H1 (cell line): ENCODE results near the gene TCEAL7. TPM values are rescaled to one million over a fixed set of nuclear protein-coding genes. Genes with fewer than 3 reads are reported as not detected.

ENCODE experiments used
- CTCF ChIA-PET: fragments of 300-600 bp; sonication (Branson Sonifier 250); formaldehyde crosslinking; loops from one replicate; lab custom pipeline; 2021; ENCODE audit not compliant: partially characterized antibody; lab: Charles Lee
- POLR2A ChIA-PET: fragments of 300-600 bp; sonication (Branson Sonifier 250); formaldehyde crosslinking; loops from one replicate; lab custom pipeline; 2021; ENCODE audit warnings: inconsistent platforms; ENCODE audit not compliant: partially characterized antibody; lab: Charles Lee
- DNase-seq, 2 experiments: peaks; one replicate each; pipeline versions ENCODE4 v3.0.0 to v3.0.0-alpha.2; 2010 to 2022; ENCODE audit warnings: low spot score in 2 of 2, low read depth in 1 of 2, mixed read lengths in 1 of 2
- FAIRE-seq: peaks from 2 replicates; lab custom pipeline; 2011; peaks lifted over from hg19 to GRCh38; lab: Jason Lieb, UNC
- H2AFZ ChIP-seq: 2 replicates; pipeline ENCODE4 v1.8.1; 2012; ENCODE audit warnings: low read length, inconsistent platforms
- H2AK5ac ChIP-seq: 2 replicates; pipeline ENCODE4 v1.6.1; 2013; ENCODE audit warnings: low read depth, low read length
- H2BK120ac ChIP-seq: replicated peaks from 2 replicates; pipeline ENCODE3; 2013; ENCODE audit warnings: low read depth, low read length, inconsistent platforms
- H2BK12ac ChIP-seq: 2 replicates; pipeline ENCODE4 v1.6.1; 2013; ENCODE audit warnings: low read depth, low read length
- H2BK15ac ChIP-seq: 2 replicates; pipeline ENCODE4 v1.6.1; 2013; ENCODE audit warnings: low read length
- H2BK20ac ChIP-seq: 2 replicates; pipeline ENCODE4 v1.6.1; 2013; ENCODE audit warnings: low read length
- H2BK5ac ChIP-seq: 2 replicates; pipeline ENCODE4 v1.6.1; 2013; ENCODE audit warnings: low read depth, low read length
- H3K14ac ChIP-seq: 2 replicates; pipeline ENCODE4 v1.6.1; 2013; ENCODE audit warnings: inconsistent platforms; ENCODE audit not compliant: insufficient read length
- H3K18ac ChIP-seq: 2 replicates; pipeline ENCODE4 v1.6.1; 2013; ENCODE audit warnings: low read length; ENCODE audit errors: extremely low read depth
- H3K23ac ChIP-seq: 2 replicates; pipeline ENCODE4 v1.6.1; 2013; ENCODE audit warnings: inconsistent platforms; ENCODE audit not compliant: insufficient read length
- H3K23me2 ChIP-seq: 2 replicates; pipeline ENCODE4 v1.6.1; 2013; ENCODE audit warnings: low read depth, low read length
- H3K27ac ChIP-seq: 2 replicates; pipeline ENCODE4 v1.6.1; 2011; ENCODE audit warnings: low read depth, low read length, inconsistent platforms
- H3K27me3 ChIP-seq, 4 experiments: replicated peaks in 1 of 4; 1 replicate in 1 of 4; 2 replicates in 3 of 4; pipeline versions ENCODE4 v1.6.1 to v1.8.1; 2011 to 2013; ENCODE audit warnings: low read length in 3 of 4, mild to moderate bottlenecking in 3 of 4, inconsistent platforms in 2 of 4, mixed read lengths in 2 of 4, moderate library complexity in 1 of 4; ENCODE audit not compliant: control insufficient read depth in 3 of 4, insufficient read depth in 3 of 4; ENCODE audit errors: extremely low read depth in 1 of 4
- H3K36me3 ChIP-seq, 4 experiments: 2 replicates each; pipeline versions ENCODE4 v1.6.1 to v1.8.1; 2011 to 2013; ENCODE audit warnings: mild to moderate bottlenecking in 4 of 4, low read length in 3 of 4, moderate library complexity in 2 of 4, control low read depth in 1 of 4, inconsistent platforms in 1 of 4; ENCODE audit not compliant: insufficient read depth in 4 of 4, control insufficient read depth in 2 of 4
- H3K4ac ChIP-seq: replicated peaks from 2 replicates; pipeline ENCODE3; 2013; ENCODE audit warnings: low read length, low read depth, mixed read lengths, inconsistent platforms; ENCODE audit not compliant: insufficient read length
- H3K4me1 ChIP-seq, 4 experiments: replicated peaks in 1 of 4; 1 replicate in 1 of 4; 2 replicates in 3 of 4; pipeline versions ENCODE4 v1.6.1 to v1.8.1; 2011 to 2013; ENCODE audit warnings: low read length in 3 of 4, inconsistent platforms in 2 of 4, mixed read lengths in 1 of 4; ENCODE audit not compliant: insufficient read depth in 4 of 4, control insufficient read depth in 3 of 4
- H3K4me2 ChIP-seq, 2 experiments: 2 replicates each; pipeline versions ENCODE4 v1.6.1 to v1.8.1; 2011 to 2013; ENCODE audit warnings: low read depth in 2 of 2, low read length in 2 of 2, control low read depth in 1 of 2, inconsistent platforms in 1 of 2, mild to moderate bottlenecking in 1 of 2; ENCODE audit not compliant: insufficient read depth in 1 of 2
- H3K4me3 ChIP-seq, 4 experiments: fragments of 200-600, 300-600 bp in 1 of 4; sonication (generic), shearing (Covaris generic), sonication (Bioruptor Twin) in 1 of 4; 2 replicates each; pipeline versions ENCODE4 v1.5.1 to v1.8.1; 2011 to 2016; ENCODE audit warnings: low read length in 4 of 4, low read depth in 3 of 4, control low read depth in 2 of 4, inconsistent platforms in 2 of 4, mild to moderate bottlenecking in 2 of 4, mixed read lengths in 1 of 4, moderate library complexity in 1 of 4; ENCODE audit not compliant: insufficient read depth in 2 of 4; ENCODE audit errors: extremely low read depth in 1 of 4
- H3K56ac ChIP-seq: replicated peaks from 2 replicates; pipeline ENCODE3; 2013; ENCODE audit warnings: low read depth, mild to moderate bottlenecking, mixed read lengths, low read length, inconsistent platforms; ENCODE audit not compliant: insufficient read length
- H3K79me1 ChIP-seq: 2 replicates; pipeline ENCODE4 v1.6.1; 2013; ENCODE audit warnings: low read depth, low read length, control low read depth
- H3K79me2 ChIP-seq, 2 experiments: 2 replicates each; pipeline versions ENCODE4 v1.6.1 to v1.8.1; 2012 to 2013; ENCODE audit warnings: low read length in 2 of 2, mild to moderate bottlenecking in 2 of 2, inconsistent platforms in 1 of 2; ENCODE audit not compliant: insufficient read depth in 2 of 2, control insufficient read depth in 1 of 2
- H3K9ac ChIP-seq, 4 experiments: replicated peaks in 1 of 4; 1 replicate in 1 of 4; 2 replicates in 3 of 4; pipeline versions ENCODE4 v1.6.1 to v1.8.1; 2011 to 2013; ENCODE audit warnings: low read depth in 3 of 4, low read length in 3 of 4, control low read depth in 2 of 4, mild to moderate bottlenecking in 2 of 4, moderate library complexity in 2 of 4, inconsistent platforms in 1 of 4; ENCODE audit errors: extremely low read depth in 1 of 4
- H3K9me3 ChIP-seq, 2 experiments: 2 replicates each; pipeline versions ENCODE4 v1.6.1 to v1.8.1; 2012 to 2013; ENCODE audit warnings: mild to moderate bottlenecking in 2 of 2, moderate library complexity in 2 of 2, control low read depth in 1 of 2, inconsistent platforms in 1 of 2, low read depth in 1 of 2, low read length in 1 of 2, mixed read lengths in 1 of 2; ENCODE audit not compliant: insufficient read depth in 2 of 2
- H4K20me1 ChIP-seq, 2 experiments: replicated peaks in 1 of 2; 2 replicates each; pipeline versions ENCODE3 to v1.8.1; 2011 to 2013; ENCODE audit warnings: inconsistent platforms in 2 of 2, low read length in 2 of 2, mild to moderate bottlenecking in 1 of 2; ENCODE audit not compliant: insufficient read depth in 2 of 2, control insufficient read depth in 1 of 2
- H4K5ac ChIP-seq: 2 replicates; pipeline ENCODE4 v1.6.1; 2013; ENCODE audit warnings: low read length, low read depth, mixed read lengths, inconsistent platforms; ENCODE audit not compliant: insufficient read length
- H4K8ac ChIP-seq: 2 replicates; pipeline ENCODE4 v1.8.0; 2013; ENCODE audit warnings: mild to moderate bottlenecking, moderate library complexity, low read length, inconsistent platforms; ENCODE audit not compliant: insufficient read depth; ENCODE audit errors: extremely low read depth
- H4K91ac ChIP-seq: replicated peaks from 2 replicates; pipeline ENCODE3; 2013; ENCODE audit warnings: low read length, mixed read lengths, inconsistent platforms; ENCODE audit not compliant: insufficient read length
- ASH2L ChIP-seq: fragments of 200-600, 300-600 bp; sonication (generic); IDR thresholded peaks from one replicate; pipeline ENCODE4 v1.7.1; 2017; ENCODE audit warnings: low read length
- ATF3 ChIP-seq: IDR thresholded peaks from 2 replicates; pipeline ENCODE4 v1.6.1; 2011; ENCODE audit warnings: low read depth, mild to moderate bottlenecking, low read length; ENCODE audit not compliant: insufficient read depth
- CEBPB ChIP-seq: IDR thresholded peaks from 2 replicates; pipeline ENCODE4 v1.6.1; 2012; ENCODE audit warnings: low read depth, low read length
- CHD2 ChIP-seq: IDR thresholded peaks from 2 replicates; pipeline ENCODE4 v1.6.1; 2012; ENCODE audit warnings: low read length, improper control_type of control experiment
- EGR1 ChIP-seq: IDR thresholded peaks from 2 replicates; pipeline ENCODE4 v1.6.1; 2011; ENCODE audit warnings: low read depth, low read length, borderline replicate concordance
- FOSL1 ChIP-seq: IDR thresholded peaks from 2 replicates; pipeline ENCODE4 v1.6.1; 2011; ENCODE audit warnings: mild to moderate bottlenecking, low read depth, low read length, moderate library complexity; ENCODE audit not compliant: insufficient read depth
- GTF2F1 ChIP-seq: IDR thresholded peaks from 2 replicates; pipeline ENCODE4 v1.6.1; 2012; ENCODE audit warnings: low read depth, low read length, improper control_type of control experiment, borderline replicate concordance
- HDAC2 ChIP-seq, 2 experiments: fragments of 300-600 bp in 1 of 2; sonication (generic) in 1 of 2; IDR thresholded peaks; 2 replicates each; pipeline ENCODE4 v1.6.1; 2011 to 2012; ENCODE audit warnings: low read depth in 2 of 2, low read length in 2 of 2, mild to moderate bottlenecking in 2 of 2, moderate library complexity in 2 of 2, borderline replicate concordance in 1 of 2, inconsistent platforms in 1 of 2
- POLR2A ChIP-seq, 2 experiments: IDR thresholded peaks; 1 replicate in 1 of 2; 2 replicates in 1 of 2; pipeline ENCODE4 v1.6.1; 2011; ENCODE audit warnings: low read depth in 2 of 2, low read length in 2 of 2, mild to moderate bottlenecking in 2 of 2; ENCODE audit errors: control extremely low read depth in 1 of 2
- POLR2AphosphoS5 ChIP-seq: IDR thresholded peaks from 2 replicates; pipeline ENCODE4 v1.6.1; 2011; ENCODE audit warnings: low read depth, low read length
- SIX5 ChIP-seq: IDR thresholded peaks from 2 replicates; pipeline ENCODE4 v1.6.1; 2011; ENCODE audit warnings: mild to moderate bottlenecking, low read depth, low read length
- SP1 ChIP-seq: IDR thresholded peaks from 2 replicates; pipeline ENCODE4 v1.6.1; 2011; ENCODE audit warnings: low read depth, low read length
- TBP ChIP-seq: IDR thresholded peaks from 2 replicates; pipeline ENCODE4 v1.6.1; 2011; ENCODE audit warnings: low read depth, low read length, improper control_type of control experiment
- YY1 ChIP-seq: IDR thresholded peaks from 2 replicates; pipeline ENCODE4 v1.6.1; 2011; ENCODE audit warnings: low read depth, mild to moderate bottlenecking, low read length
- WGBS, 2 experiments: shearing (Covaris generic) in 1 of 2; methylation state at CpG; one replicate each; pipeline versions ENCODE4 v1.1.6 to v1.1.7; 2013 to 2015; ENCODE audit warnings: low lambda C conversion rate in 2 of 2, mixed read lengths in 2 of 2, inconsistent platforms in 1 of 2, low coverage in 1 of 2, missing lambda C conversion rate in 1 of 2; ENCODE audit not compliant: insufficient replicate concordance in 2 of 2, insufficient coverage in 1 of 2, insufficient read length in 1 of 2; ENCODE audit errors: extremely low coverage in 1 of 2, missing lambda C conversion rate in 1 of 2; 5-methylcytosine and 5-hydroxymethylcytosine counted together
- polyA plus RNA-seq, 7 experiments: library from polyadenylated mRNA; depleted of rRNA in 3 of 7; stranded (reverse) in 5 of 7; unstranded in 2 of 7; fragments of >200 nt in 5 of 7; fragments of 200-250 nt in 2 of 7; gene quantifications; 1 replicate in 5 of 7; 2 replicates in 1 of 7; 4 replicates in 1 of 7; pipeline versions ENCODE4 v1.2.1 to v1.2.3, GENCODE V29; 2011 to 2013; ENCODE audit warnings: missing spikeins in 2 of 7, mixed read lengths in 2 of 7
- total RNA-seq: library from RNA; stranded (reverse); fragmentation: NEBNext Ultra II Directional; extraction: Animal tissue kit (Norgen Biotek cat#: 25700); gene quantifications from 2 replicates; pipeline ENCODE4 v1.2.1, GENCODE V29; 2021

Gene TCEAL7
- total and polyA plus RNA-seq, 2 of the 8 experiments (the other 6 are each of a cell fraction or from before 2014, with no cell fraction given), result 7.9 to 11.6 TPM

- Histone ChIP-seq H4K5ac (peak overlapping the region; percentile 51), H4K8ac (no peak overlapping the region), H4K91ac (no peak overlapping the region), H2BK12ac (no peak overlapping the region), H2BK15ac (no peak overlapping the region), H3K56ac (no peak overlapping the region), H2BK20ac (no peak overlapping the region), H3K79me2 (peaks cover 0 to 8% of the 10 kb centered on the region in 2 experiments; a peak in 2 of 4 replicates), H3K4ac (no peak overlapping the region), H3K9me3 (no peaks in the 10 kb centered on the region), H3K23ac (no peak overlapping the region), H3K79me1 (no peaks in the 10 kb centered on the region), H3K27ac (peak overlapping the region; percentile 55; the same call in 1 of the 2 replicates), H3K27me3 (no peaks in the 10 kb centered on the region), H3K4me1 (peaks cover 0 to 2% (median under 1%) of the 10 kb centered on the region in 4 experiments; a peak in 4 of 7 replicates), H2BK120ac (no peak overlapping the region), H4K20me1 (no peaks in the 10 kb centered on the region), H3K23me2 (peaks cover 2% of the 10 kb centered on the region; the same call in 1 of the 2 replicates), H3K18ac (no peak overlapping the region; the same call in 1 of the 2 replicates), H2AK5ac (no peak overlapping the region), H3K9ac (peak overlapping the region in 3 of 4 experiments; percentile 56 to 80 (median 70); a peak in 6 of 7 replicates), H2BK5ac (peak overlapping the region; percentile 60; the same call in 1 of the 2 replicates), H3K36me3 (peaks cover 0 to 35% (median 8%) of the 10 kb centered on the region in 4 experiments; a peak in 6 of 8 replicates), H3K14ac (no peak overlapping the region), H3K4me2 (peak overlapping the region; percentile 70 to 90), H2AFZ (no peak overlapping the region), H3K4me3 (peak overlapping the region; percentile 45 to 86 (median 60))
- DNase-seq, result no peak
- ChIA-PET POLR2A (interaction anchor here (0.6 to 4.8 kb wide), 12 partner anchors 9 to 122 kb away, joined by 3 to 30 read pairs (median 6); partner anchors contain the start of genes TCEAL8 and TCEAL9), CTCF (interaction anchor here (1.0 to 1.2 kb wide), 2 partner anchors 12 to 87 kb away, joined by 4 read pairs; no protein-coding TSS in a partner anchor)
- TF ChIP-seq SP1 (0 out of 2 replicates have a peak, but pooled peaks have one; percentile 20), TBP (no peak), YY1 (peak; percentile 89), CHD2 (peak; percentile 17; the same call in 1 of the 2 replicates), ATF3 (no peak), GTF2F1 (no peak), FOSL1 (no peak), CEBPB (no peak), SIX5 (no peak), POLR2AphosphoS5 (peak; percentile 15; the same call in 1 of the 2 replicates), POLR2A (IDR thresholded peaks at IDR 0.05; ENCODE audit: control extremely low read depth in 1 of 2, low read depth in 2 of 2, low read length in 2 of 2) (no peak), HDAC2 (IDR thresholded peaks at IDR 0.05; ENCODE audit: borderline replicate concordance in 1 of 2, low read depth in 2 of 2, low read length in 2 of 2) (no peak), EGR1 (no peak), ASH2L (no peak)
- WGBS, 2 experiments, result no CpG with 5 or more reads among the region's 19 CpGs
- FAIRE-seq, result no peak
These were observed 46.9 kb downstream of the TCEAL7 start for GRCh38 chrX:103376979-103377324.
